Measurements from ENCODE around the gene SUSD6.
"Not testable (repeated sequence)": the region's sequence is repeated elsewhere in the genome, so short reads cannot be mapped to it uniquely, and the experiment has no call there.

Gene SUSD6

DNA sequence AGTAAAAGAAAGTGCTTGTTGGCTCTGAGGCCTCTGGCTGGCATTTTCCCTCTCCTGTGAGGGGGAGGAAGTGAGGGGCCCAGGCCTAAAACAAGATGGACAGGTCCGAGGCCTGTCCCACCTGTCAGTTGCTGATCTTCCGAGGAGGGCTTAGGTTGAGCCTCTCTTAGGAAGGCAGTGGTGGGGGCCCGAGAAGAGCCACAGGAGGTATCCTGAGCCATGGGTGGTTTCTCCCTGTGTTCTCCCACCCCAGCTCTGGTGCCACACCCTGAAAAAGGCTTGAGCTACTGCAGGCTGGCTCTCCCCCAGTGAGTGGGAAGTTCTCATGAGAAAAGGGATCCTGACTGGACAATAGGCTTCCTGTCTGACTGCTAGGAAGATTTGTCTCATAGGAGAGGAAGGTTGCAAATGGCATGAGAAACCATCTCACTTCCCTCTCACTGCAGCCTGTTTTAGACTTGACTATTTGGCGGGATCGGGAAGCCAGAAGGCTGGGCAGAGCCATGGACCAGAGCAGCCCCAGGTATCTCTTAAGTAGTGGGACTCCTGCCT, 83.4 kb downstream of the SUSD6 start:
- no peak for DNase-seq (ENCODE audit: low read depth in 2 of 2)

DNA sequence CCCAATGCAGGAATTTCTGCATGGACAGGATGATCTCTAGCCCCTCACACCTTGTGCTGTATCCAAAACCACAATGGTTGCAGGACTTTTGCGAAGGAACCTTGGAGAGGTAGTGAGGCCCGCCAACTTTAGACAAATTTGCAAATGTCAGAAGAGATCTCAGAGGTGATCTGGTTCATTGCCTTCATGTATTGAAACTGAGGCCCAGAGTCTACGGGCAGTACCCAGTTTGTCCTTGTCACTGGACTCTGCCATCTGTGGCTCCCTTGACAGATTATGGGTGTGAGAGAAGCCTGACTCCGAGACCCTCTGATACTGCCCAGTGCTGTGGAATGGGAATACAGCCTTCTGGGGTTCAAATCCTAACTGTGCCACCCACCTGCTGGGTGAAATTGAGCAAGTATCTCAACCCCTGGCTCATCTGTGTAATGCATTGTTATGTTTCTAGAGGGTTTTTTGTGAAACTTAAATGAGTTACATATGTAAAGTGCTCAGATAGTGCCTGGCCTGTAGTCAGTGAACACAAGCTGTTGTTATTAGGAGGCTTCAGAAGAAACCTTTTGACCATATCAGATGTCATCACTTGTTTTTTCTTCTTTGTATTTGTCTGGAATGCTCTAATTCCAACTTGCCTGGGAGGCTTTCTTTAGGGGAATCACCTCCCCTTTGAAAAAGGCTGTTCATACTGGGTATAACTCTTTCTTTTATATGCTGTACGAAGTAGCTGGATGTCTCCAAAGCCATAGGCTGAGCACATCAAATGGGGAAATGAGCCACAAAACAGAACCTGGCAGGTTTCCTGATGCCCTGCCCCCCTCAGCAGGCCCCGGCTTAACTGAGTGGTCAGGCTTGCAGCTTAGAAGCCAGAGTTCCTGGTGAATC, 84.2 kb downstream of the SUSD6 start:
- DNase-seq (ENCODE audit: low read depth in 2 of 2) = no peak

DNA sequence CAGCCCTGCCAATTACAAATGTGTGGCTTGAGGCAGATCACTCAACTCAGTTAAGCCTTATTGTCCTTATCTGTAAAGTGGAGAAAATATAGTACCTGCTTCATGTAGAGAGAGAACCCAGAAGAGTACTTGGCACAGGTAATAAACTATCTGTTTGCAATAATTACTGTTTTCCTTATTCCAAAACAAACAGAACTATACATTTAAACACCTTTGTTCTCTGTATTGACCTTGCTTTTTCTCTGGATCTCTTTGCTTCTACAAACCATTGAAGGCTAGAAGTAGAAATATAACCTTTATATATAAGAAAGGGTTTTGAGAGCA, 84.8 kb downstream of the SUSD6 start:
- DNase-seq (ENCODE audit: low read depth in 2 of 2) = no peak

DNA sequence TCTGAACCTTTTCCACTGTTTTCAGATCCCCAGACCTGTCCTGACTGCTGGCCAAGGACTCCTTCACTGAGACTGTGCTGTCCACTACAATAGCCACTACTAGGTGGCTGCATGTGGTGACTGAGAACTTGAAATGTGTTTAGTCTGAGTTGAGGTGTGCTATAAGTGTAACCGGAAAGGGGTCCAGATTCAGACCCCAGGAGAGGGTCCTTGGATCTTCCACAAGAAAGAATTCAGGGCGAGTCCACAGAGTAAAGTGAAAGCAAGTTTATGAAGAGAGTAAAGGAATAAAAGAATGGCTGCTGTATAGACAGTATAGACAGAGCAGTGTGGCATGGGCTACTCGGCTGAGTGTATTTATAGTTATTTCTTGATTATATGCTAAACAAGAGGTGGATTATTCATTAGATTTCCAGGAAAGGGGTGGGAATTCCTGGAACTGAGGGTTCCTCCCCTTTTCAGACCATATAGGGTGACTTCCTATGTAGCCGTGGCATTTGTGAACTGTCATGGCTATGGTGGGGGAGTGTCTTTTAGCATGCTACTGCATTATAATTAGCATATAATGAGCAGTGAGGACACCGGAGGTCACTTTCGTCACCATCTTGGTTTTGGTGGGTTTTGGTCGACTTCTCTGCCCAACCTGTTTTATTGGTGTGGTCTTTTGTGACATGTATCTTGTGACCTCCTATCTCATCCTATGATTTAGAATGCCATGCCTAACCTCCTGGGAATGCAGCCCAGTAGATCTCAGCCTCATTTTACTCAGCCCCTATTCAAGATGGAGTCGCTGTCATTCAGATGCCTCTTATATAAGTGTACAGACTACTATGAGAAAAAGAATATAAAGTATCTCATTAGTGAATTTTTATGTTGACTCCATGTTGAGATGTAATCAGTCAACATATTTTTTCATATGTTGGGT, 85.5 kb downstream of the SUSD6 start:
- no peak for DNase-seq (ENCODE audit: low read depth in 2 of 2)

DNA sequence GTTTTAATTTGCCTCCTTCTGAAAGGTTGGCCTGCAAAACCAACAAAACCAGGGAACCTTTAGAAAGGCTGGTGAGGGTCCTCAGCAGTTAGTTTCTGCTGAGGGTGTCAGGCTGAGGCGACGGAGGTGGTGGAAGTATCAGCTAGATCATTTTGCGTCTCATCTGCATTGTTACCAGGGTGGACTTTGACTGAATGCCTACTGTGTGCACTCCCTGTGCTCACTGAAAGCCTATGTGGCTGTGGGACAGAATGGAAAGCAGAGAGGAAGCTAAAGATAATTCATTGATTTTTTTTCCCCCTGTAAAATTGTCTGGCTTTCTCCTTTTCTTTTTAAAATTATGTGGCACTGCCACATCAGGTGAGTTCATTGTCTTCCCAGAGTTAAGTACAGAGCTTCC, 87.2 kb downstream of the SUSD6 start:
- DNase-seq (ENCODE audit: low read depth in 2 of 2) = no peak

DNA sequence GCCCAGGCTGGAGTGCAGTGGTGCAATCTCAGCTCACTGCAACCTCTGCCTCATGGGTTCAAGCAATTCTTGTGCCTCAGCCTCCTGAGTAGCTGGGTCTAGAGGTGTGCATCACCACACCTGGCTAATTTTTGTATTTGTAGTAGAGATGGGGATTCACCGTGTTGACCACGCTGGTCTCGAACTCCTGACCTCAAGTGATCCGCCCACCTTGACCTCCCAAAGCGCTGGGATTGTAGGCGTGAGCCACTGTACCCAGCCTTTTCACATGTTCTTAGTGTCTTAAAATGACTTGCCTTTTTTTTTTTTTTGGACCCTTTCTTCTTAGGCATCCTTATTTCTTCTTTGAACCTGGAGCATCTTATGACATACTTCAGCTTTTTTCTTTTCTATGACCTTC, 87.8 kb downstream of the SUSD6 start:
- DNase-seq (ENCODE audit: low read depth in 2 of 2) = not testable (repeated sequence)

DNA sequence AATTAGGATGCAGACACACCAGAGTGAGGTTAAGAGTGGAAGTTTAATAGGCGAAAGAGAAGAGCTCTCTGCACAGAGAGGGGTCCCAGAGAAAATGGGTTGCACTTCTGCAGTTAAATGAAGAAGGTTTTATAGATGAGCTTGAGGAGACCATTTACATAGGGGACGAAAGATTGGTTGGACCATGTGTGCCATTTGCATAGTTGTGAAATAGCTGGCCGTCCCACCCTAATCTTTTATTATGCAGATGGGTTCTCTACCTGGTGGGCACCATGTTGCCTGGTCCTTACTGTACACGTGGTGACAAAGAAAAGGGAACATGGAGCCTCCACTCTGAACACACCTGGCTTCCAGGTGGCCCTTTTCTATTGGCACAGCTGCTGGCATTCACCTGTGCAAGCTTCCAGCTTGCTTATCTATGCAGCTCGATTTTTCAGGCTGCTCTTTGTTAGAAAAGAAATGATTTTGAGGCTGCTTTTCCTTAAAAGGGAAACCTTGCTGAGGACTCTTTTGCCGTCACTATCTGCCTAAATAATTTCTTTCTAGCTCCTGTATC, 88.4 kb downstream of the SUSD6 start:
- no peak for DNase-seq (ENCODE audit: low read depth in 2 of 2)

DNA sequence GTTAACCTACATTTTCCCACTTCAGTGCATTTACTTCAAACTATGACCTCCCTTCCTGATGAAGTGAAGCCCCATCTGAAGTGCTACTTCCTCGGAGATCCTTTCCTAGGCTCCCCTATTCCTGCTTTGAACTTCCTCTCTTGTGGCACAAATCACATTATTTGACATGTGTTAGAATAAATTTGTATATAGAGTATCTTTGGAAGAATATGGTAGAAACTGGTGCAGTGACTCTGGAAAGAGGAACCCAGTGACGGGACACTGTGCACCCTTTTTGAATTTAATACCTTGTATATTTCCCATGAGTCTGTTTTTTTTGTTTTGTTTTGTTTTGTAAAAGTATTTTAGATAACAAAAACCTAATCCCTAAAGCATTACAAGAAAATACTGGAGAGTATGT, 89.2 kb downstream of the SUSD6 start:
- no peak for DNase-seq (ENCODE audit: low read depth in 2 of 2)

DNA sequence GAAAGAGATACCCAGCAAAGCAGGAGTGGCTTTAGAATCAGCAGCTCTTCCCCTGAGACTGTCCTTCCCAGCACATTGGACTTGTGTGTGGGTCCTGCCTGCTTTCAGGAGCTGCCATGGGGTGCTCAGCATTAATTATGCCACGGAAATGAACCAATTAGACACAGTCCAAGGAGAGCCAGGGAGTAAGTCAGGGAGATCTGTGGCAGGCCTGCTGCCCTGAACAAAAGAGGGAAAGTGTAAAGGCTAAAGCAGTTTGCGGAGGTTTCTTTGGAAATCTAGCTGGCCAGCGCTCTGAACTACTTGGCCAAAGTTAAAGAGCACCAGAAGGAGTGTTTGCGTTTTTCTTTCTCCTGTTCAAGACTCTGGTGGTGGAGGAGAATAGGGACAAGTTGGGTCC, 89.9 kb downstream of the SUSD6 start:
- no peak for DNase-seq (ENCODE audit: low read depth in 2 of 2)

DNA sequence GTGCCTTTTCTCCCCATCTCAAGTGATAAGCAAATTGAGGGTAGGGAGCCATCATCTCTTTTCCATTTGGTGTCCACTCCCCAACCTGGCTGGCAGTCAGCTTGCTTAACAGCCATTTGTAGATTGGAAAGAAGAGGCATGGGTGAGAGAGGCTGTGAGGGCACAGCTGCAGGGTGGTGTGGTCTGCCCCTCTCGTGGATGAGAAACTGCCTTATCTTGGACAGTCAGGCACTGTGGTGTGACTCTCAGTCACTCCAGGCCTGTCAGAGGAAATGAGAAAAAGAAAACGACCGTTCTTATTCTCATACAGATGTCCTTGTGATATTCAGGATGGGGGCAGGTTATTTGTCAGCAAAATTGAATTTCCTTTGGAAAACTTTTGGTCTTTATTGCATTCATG, 90.5 kb downstream of the SUSD6 start:
- no peak for DNase-seq (ENCODE audit: low read depth in 2 of 2)

DNA sequence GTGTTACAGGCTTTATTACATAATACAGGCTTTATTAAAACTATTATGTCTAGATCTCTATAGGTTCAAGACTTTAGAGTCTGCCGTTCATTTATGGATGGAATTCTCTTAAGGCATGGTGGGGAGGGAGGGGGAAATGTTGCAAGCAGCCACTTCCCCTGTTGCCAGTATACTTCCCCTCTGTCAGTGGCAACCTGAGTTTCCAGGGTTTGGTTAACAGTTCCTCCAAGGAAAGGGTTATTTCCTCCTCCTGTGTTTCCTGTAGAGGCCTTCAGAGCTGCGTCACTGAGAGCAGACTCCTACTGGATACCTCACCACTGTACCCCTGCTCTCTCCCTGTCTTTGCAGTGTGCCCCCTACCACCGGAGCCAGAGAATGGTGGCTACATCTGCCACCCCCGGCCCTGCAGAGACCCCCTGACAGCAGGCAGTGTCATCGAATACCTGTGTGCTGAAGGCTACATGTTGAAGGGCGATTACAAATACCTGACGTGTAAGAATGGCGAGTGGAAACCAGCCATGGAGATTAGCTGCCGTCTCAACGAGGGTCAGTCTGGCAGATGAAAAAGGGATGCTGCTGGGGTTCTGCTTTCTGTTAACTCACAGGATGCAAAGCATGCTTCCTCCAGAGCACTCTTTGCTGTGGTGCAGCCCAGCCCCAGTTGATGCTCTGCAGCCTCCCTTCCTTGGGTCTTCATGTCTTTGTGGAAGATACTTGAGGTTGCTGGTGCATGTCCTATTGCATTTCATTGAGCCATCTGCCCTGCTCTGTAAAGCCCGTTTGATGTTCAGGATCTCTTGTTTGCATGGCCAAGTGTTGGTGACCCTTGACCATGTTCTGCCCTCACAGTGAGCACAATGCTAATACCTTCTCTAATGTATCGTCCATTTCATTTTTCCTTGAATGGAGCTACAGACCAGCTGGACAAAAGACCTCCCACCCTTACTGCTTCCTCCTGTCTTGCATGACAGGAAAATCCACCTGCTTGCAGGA, 91.9 kb downstream of the SUSD6 start:
- DNase-seq (ENCODE audit: low read depth in 2 of 2) = no peak

DNA sequence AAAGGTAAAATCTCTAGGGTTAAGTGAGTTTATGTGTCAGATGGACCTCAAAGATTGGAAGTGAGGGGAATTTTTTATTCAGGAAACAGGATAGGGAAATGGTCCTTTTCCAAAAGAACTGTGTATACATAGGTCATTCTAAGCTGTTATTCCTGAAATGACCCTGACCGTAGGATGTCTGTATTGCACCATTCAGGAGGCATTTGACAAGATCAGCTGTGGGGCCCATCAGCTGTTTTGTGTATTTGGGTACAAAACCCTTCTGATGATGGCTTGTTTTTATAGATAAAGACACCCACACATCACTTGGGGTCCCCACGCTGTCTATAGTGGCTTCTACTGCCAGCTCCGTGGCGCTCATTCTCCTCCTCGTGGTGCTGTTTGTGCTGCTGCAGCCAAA, 92.9 kb downstream of the SUSD6 start:
- DNase-seq (ENCODE audit: low read depth in 2 of 2) = no peak

DNA sequence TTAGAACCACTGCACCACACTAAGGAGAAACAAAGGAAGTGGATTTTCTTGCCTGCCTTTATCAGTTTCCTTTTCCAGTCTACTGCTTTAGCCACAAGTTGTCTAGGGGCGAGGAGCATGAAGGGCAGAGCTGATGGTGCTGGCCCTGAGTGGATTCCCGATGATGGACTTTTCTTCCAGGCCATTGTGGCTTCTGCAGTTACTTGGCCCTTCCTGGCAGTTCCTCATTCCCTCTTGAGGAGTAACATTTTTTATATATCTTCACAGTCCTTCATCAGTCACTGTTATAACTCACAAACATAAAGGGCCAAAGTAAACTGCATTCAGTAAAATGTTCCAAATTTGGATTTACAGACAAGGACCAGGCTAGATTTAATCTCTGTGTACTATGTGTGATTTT, 94.3 kb downstream of the SUSD6 start:
- DNase-seq (ENCODE audit: low read depth in 2 of 2) = no peak

DNA sequence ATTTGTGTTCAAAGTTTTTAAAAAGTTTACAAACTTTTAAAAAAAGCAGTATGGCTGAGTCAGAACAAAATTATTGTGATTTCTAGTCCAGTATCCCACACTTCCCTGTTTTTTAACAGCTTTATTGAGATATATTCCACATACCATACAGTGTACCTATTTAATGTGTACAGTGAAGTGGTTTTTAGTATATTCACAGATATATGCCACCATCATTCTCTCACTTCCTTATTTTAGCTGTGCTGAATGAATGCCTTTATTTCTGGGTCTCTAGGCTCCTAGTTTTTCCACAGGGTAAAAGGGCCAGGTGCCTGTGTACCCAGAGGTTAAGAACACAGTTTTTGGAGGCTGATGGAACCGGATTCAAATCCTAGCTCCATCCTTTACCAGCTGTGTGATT, 96.7 kb downstream of the SUSD6 start:
- DNase-seq (ENCODE audit: low read depth in 2 of 2) = no peak

DNA sequence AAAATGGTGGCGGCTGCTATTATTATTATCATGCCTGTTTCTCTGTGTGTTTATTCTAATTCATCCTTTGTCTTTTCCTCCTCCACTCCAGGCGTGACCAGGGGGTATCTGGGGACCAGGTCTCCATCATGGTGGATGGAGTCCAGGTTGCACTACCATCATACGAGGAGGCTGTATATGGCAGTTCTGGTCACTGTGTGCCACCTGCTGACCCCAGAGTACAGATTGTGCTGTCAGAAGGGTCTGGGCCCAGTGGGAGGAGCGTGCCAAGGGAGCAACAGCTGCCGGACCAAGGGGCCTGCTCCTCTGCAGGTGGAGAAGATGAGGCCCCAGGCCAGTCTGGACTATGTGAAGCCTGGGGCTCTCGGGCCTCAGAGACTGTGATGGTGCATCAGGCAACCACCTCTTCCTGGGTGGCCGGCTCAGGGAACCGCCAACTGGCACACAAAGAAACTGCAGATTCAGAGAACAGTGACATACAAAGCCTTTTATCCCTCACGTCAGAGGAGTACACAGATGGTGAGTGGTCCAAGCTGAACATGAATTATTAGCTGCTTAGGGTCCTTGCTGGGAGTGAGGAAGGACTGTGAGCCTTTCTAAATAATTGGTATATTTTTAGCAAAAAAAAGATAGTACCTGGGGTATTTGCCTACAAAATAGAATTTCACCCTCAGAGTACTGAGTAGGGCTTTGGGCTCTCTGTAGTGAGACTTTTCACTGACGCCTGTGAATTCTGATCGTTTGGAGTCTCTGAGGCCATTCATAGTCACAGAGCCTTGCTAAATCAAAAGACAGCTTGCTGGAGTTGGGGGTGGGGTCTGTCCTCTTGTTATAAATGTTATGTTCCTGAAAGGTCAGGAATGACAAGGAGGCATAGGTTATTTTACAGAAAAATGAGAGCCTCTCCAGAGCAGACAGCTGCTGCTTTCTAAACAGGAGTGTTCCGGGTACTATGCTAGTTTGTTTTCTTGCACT, 97.5 kb downstream of the SUSD6 start:
- no peak for DNase-seq (ENCODE audit: low read depth in 2 of 2)

DNA sequence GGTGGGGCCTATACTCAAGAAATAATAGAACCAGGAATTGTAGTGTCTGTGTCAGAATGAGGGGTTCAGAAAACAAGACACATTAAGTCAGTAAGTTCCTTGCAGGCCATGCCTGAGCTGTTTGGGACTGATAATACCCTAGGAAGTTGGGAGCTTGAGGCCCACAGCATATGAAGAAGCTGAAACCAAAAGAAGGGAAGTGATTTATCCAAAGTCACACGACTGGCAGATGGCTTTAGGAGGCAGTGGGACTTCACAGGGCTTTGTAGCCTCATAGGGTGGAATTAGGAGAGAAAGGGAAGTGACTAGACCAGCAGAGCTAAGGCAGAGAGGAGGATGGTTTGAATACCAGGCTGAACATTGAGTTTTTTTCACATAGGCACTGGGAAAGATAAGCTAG, 99.0 kb downstream of the SUSD6 start:
- no peak for DNase-seq (ENCODE audit: low read depth in 2 of 2)

DNA sequence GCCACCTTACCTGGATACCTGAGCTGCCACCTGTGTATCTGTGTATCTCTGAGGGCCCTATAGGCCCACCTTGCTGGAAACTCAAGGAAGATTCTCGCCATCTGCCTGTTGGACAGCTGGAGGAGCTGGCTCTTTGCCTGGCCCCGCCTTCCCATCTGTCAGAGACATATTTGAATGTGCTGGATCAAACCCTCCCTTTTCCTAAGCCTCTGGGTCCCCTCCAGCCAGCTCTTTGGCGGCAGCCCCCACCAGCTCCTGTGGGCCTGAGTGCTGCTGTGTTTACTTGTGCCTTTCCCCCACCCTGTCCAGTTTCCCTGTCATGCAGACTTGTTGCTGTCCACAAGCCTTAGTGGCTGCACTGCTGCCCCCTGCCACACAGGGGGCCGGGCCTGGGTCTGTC, 99.7 kb downstream of the SUSD6 start:
- no peak for DNase-seq (ENCODE audit: low read depth in 2 of 2)

DNA sequence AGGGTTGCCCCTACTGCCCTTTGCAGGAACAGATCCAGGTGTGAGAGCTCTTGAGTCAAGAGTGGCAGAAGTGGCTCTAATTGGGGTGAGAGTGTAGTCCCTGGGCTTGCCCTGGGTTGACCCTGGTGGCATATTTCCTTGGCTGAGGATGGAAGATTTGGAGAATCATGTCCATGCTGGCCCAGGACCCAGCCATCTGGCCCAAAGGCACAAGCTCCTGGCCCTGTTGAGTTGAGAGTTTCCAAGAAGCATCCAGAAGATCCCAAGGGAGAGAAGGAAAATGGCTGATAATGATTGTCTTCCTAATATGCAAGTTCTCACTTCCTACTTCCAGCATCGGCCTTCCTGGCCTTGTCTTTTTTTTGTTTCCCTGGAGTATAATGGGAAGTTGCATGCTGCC, 100.1 kb downstream of the SUSD6 start:
- no peak for DNase-seq (ENCODE audit: low read depth in 2 of 2)

DNA sequence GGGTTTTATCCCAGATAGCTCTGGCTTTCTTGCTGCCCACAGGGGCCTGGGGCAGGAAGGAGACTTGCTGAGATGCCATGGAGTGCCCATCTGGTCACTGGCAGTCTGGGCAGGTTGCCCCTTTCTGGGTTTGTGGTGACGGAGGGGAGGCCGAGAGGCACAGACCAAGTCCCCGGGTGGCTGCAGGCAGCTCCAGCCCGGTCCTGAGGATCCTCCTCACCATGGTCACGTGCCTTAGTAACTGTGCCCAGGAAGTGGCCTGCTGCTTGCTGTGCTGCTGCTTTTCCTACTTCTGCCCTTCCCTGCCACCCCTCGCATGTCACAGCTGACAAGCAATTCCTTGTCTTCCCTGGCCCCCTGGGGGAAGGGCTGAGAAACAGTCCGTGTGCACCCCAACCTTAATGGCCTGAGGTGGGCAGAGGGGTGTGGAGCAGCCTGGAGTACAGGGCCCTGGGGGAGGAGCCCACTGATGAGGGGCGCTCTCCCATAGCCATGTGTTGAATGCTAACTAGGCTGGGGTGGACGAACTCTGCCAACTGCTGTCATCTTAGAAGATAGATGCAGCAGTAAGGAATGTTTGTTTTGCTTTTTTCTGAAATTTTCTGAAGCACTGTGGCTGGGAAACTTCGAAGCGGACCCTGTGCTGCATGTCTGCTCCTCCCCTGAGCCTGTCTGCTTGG, 100.6 kb downstream of the SUSD6 start:
- no peak for DNase-seq (ENCODE audit: low read depth in 2 of 2)
